NCI-H460 (cell line): ENCODE data around the gene DPP3. TPM values are rescaled to one million over a fixed set of nuclear protein-coding genes. Genes with fewer than 3 reads are reported as not detected.

Experiments used
- DNase-seq: peaks from one replicate; pipeline ENCODE4 v3.0.0-alpha.2; 2016; ENCODE audit warnings: low read depth; ENCODE audit errors: extremely low read depth
- total RNA-seq: library from RNA; depleted of rRNA; stranded (reverse); fragments of >200 nt; shearing (Covaris generic); gene quantifications from 2 replicates; pipeline ENCODE4 v1.2.3, GENCODE V29; 2014

Gene DPP3
- total RNA-seq, 1 experiment from 2014 or later = 31.9 TPM

DNA sequence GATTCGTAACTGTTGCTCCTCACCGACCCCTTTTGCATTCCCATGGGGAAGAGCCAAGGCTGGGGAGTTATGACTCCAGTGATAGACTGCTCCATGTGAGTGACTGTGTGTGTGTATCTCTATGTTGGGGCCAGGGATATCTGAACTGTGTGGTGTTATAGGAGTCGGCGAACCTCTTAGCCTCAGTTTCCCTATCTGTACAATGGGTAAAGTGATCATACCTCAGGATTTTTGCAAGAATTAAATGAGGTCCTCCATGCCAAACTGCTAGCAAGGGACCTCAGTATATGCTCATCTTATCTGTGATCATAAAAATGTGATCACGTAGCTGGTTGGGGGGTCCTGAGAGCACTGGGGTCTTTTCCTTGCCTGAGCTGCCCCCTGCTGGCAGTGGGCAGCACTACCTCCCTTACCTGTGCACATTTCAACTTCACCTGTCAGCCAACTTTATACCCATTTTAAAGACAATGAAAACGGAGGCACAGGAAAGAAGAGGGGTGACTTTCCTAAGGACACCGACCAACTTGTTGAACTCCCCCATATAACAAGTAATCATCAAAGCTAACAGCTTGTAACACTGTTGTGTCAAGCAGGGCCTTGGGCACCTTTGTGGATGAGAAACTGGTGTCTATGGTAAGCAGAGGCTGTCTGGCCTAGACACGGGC lies 1.4 kb upstream of the DPP3 start:
- DNase-seq = no peak

GRCh38 chr11:66479394-66480116 lies 679 bp upstream of the DPP3 start:
- no peak for DNase-seq

DNA sequence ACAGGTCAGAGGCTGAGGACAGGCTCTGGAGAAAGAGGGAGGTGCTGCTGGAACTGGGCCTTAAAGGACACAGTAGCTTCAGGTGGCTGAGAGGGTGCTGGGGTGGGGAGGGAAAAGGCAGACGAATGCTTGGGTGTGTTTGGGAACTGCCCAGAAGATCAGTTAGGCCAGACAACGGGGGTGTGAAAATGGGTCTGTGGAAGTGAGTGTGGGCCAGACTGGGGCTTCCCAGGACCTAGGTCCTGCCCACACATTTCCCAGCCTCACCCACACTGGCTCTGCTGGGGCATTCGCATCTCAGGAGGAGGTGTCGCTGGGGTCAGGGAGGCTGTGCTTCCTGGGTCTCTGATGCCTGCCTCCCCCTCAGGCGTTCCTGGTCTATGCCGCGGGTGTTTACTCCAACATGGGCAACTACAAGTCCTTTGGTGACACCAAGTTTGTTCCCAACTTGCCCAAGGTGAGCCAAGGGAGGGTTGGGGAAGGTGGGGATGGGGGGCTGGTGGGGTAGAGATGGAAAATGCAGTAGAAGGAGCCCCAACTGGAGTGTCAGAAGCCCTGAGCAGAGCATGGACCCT lies 4.7 kb downstream of the DPP3 start:
- DNase-seq = no peak

- DNase-seq = no peak
Observed at GRCh38 chr11:66488957-66489356, 8.7 kb downstream of the DPP3 start.

GRCh38 chr11:66489636-66490035 lies 9.4 kb downstream of the DPP3 start:
- DNase-seq = no peak

DNA sequence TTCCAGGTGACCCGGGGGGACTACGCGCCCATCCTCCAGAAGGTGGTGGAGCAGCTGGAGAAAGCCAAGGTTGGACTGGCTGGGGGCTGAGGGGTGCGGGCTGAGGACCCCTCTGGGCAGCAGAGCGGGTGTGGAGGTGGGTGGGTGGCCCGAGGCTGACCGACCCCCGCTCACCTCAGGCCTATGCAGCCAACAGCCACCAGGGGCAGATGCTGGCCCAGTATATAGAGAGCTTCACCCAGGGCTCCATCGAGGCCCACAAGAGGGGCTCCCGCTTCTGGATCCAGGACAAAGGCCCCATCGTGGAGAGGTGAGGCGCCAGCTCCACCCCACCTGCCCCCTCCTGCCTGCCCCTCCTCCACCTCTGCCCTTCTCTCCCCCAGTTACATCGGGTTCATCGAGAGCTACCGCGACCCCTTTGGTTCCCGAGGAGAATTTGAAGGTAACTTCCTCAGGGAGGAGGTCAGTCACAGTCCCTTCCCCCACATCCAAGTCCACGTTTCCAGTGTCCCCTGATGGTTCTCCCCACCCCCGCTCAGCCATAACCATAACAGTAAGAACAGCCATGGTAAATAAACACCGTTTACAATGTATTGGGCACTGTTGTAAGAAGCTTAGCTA lies 11.2 kb downstream of the DPP3 start:
- DNase-seq = no peak

GRCh38 chr11:66492161-66492865 lies 12.1 kb downstream of the DPP3 start:
- no peak for DNase-seq

GRCh38 chr11:66493130-66493529 lies 12.9 kb downstream of the DPP3 start:
- DNase-seq = no peak

- no peak for DNase-seq
Observed at GRCh38 chr11:66494458-66494857, 14.2 kb downstream of the DPP3 start.

- DNase-seq = no peak
Observed at GRCh38 chr11:66494935-66495334, 14.7 kb downstream of the DPP3 start.

- no peak for DNase-seq
Observed at GRCh38 chr11:66495401-66495854, 15.2 kb downstream of the DPP3 start.

- DNase-seq = no peak
Observed at GRCh38 chr11:66497206-66497605, 17.0 kb downstream of the DPP3 start.

DNA sequence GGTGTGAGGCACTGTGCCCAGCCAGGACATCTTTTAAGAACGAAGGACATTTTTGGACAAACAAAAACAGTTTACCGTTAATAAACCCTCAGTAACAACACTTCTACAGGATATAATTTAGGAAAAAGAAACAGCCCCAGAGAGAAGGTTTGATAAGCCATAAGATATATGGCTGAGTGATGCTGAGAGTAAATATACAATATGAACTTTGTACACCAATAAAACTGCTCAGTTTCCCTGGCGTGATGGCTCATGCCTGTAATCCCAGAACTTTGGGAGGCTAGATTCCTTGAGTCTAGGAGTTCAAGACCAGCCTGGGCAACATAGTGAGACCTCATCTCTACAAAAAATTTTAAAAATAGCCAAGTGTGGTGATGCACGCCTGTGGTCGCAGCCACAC lies 18.3 kb downstream of the DPP3 start:
- DNase-seq = no peak

DNA sequence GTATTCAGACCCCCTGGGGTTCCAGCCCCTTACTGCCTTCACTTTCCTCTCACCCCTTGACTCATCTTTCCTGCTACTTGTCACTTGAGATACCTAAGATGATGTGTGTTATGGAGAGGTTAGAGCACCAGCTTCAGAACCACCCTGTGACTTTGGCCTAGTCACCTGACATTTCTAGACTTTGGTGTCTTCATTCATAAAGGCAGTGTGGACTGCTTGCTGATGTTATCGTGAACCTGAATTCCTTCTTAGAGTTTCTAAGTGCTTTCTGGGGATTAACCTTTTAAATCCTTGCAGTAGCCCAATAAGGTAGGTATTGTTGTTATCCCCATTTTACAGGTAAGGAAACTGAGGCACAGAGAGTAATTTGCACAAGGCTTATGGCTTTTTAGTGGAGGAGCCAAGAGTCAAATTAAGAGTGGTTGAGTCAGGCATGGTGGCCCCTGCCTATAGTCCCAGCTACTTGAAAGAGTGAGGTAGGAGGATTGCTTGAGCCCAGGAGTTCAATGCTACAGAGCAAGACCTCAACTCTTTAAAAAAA lies 25.1 kb downstream of the DPP3 start:
- no peak for DNase-seq

DNA sequence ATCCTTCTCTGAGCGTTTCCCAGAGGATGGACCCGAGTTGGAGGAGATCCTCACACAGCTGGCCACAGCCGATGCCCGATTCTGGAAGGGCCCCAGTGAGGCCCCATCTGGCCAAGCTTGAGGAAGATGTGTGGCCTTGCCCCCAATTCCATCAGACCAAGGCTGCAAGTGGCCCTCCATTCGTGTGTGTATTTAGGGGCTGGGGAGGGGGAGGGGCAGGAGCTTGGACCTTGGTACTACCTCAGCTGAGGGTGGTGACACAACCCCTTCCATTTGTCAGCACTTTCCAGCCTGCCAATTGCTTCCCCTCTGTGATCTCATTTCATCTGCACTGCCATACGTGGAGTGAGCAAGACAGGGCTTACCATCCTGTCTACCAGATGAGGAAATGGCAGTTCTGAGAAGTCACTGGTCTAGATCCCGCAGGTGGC lies 28.9 kb downstream of the DPP3 start:
- DNase-seq = no peak

GRCh38 chr11:66510271-66510989 lies 30.2 kb downstream of the DPP3 start, which contains the start of gene BBS1:
Gene BBS1 (plus strand): TSS chr11:66510635. CDS start chr11:66510660, 25 bp downstream.
- peak; percentile 62 for DNase-seq

GRCh38 chr11:66510990-66511339 lies 30.7 kb downstream of the DPP3 start:
- DNase-seq = no peak

GRCh38 chr11:66523611-66524010 lies 43.4 kb downstream of the DPP3 start:
- no peak for DNase-seq

DNA sequence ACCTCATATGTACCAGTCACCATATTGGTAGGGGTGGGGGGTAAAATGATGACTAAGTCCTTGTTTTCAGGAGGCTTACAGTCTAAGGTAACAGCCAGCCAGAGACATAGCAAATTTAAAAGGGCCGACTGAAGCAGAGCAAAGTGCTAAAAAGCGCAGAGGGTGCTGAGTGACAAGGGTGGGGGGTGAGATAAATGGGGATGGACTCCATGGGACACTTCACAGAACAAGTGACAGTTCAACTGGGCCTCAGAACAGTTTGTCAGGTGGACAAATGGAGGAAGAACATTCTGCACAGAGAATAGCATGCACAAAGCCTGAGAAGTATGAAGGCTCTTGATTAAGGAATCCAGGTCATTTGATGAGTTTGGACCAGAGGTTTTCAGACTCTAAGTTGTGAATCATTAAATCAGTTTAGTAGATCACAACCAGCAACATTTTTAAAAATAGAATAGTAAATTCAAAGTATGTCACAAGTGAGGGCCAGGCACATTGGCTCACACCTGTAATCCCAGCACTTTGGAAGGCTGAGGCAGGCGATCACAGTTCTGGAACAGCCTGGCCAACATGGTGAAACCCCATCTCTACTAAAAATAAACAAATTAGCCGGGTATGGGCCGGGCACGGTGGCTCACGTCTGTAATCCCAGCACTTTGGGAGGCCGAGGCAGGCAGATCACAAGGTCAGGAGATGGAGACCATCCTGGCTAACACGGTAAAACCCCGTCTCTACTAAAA lies 44.2 kb downstream of the DPP3 start:
- DNase-seq = no peak
